Kidney epithelial cell (primary cell): ENCODE data around the gene ZBTB43. TPM values are rescaled to one million over a fixed set of nuclear protein-coding genes. Genes with fewer than 3 reads are reported as not detected.
A peak's percentile ranks its signal among the peaks of the same experiment; 100 is the strongest.

ENCODE experiments used
- DNase-seq: peaks from one replicate; pipeline ENCODE4 v3.0.0-alpha.2; 2010; ENCODE audit warnings: low read depth
- H3K27me3 ChIP-seq: 2 replicates; pipeline ENCODE4 v1.6.0; 2011; ENCODE audit warnings: low read length; ENCODE audit not compliant: control insufficient read depth, insufficient read depth
- H3K36me3 ChIP-seq: 2 replicates; pipeline ENCODE4 v1.5.1; 2011; ENCODE audit warnings: low read length; ENCODE audit not compliant: control insufficient read depth, insufficient read depth
- H3K4me3 ChIP-seq: 2 replicates; pipeline ENCODE4 v1.5.1; 2011; ENCODE audit warnings: low read depth, mild to moderate bottlenecking, control low read depth, low read length
- total RNA-seq: library from RNA; depleted of rRNA; stranded (reverse); fragments of >200 nt; gene quantifications from 2 replicates; pipeline ENCODE4 v1.2.3, GENCODE V29; 2015
- TF ChIP-seq, protein P1 (sequence below): IDR thresholded peaks from 2 replicates; pipeline ENCODE4 v1.5.1; 2011; ENCODE audit warnings: mild to moderate bottlenecking, moderate library complexity, low read length, control low read depth, inconsistent platforms; ENCODE audit not compliant: insufficient read depth, poor library complexity, severe bottlenecking

Gene ZBTB43
- total RNA-seq, 1 donor from 2014 or later, result 11.8 TPM

- TF ChIP-seq, protein P1, sequence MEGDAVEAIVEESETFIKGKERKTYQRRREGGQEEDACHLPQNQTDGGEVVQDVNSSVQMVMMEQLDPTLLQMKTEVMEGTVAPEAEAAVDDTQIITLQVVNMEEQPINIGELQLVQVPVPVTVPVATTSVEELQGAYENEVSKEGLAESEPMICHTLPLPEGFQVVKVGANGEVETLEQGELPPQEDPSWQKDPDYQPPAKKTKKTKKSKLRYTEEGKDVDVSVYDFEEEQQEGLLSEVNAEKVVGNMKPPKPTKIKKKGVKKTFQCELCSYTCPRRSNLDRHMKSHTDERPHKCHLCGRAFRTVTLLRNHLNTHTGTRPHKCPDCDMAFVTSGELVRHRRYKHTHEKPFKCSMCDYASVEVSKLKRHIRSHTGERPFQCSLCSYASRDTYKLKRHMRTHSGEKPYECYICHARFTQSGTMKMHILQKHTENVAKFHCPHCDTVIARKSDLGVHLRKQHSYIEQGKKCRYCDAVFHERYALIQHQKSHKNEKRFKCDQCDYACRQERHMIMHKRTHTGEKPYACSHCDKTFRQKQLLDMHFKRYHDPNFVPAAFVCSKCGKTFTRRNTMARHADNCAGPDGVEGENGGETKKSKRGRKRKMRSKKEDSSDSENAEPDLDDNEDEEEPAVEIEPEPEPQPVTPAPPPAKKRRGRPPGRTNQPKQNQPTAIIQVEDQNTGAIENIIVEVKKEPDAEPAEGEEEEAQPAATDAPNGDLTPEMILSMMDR, result peak; percentile 97
- no peak for DNase-seq
- Histone ChIP-seq H3K36me3 (no peaks in the 10 kb centered on the region), H3K4me3 (peak within 1 kb of the TSS; percentile 80), H3K27me3 (peaks cover 2% of the 10 kb centered on the region)
Observed at GRCh38 chr9:126860077-126860756, 55.4 kb downstream of the ZBTB43 start, which contains the start of gene ZBTB34. TSS of gene ZBTB34 (plus strand) at chr9:126860639. CDS start at chr9:126879400, 18,761 bp downstream.

- no peak for DNase-seq
- peak overlapping the region; percentile 80 for H3K4me3 ChIP-seq
- H3K36me3 ChIP-seq, result no peaks in the 10 kb centered on the region
- TF ChIP-seq, protein P1, result no peak
- H3K27me3 ChIP-seq, result peaks cover 2% of the 10 kb centered on the region
Observed at GRCh38 chr9:126860757-126861466, 56.1 kb downstream of the ZBTB43 start.

DNA sequence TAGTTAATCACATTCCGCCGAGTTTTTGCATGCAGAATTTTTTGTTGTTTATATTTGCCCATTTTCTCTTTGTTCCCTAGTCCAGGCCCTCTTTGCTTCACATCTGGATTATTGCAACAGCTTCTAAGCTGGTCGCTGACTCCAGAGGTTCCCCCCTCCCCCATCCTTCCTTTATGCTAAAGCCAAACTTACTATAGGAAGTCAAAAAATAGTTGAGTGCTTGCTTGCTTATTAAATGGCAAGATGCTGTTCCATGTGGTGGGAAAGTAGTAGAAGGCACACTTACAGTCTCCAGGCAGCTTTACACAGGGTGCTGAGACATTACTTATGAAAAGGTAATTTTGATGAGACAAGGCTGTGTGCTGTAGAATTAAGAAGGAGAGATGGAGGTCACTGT lies 56.9 kb downstream of the ZBTB43 start:
- Histone ChIP-seq H3K4me3 (peak overlapping the region; percentile 80), H3K27me3 (peaks cover 2% of the 10 kb centered on the region), H3K36me3 (peaks cover 1% of the 10 kb centered on the region)
- no peak for DNase-seq
- TF ChIP-seq, protein P1, result no peak

- DNase-seq, result no peak
- peaks cover 1% of the 10 kb centered on the region for H3K36me3 ChIP-seq
- TF ChIP-seq, protein P1, result no peak
Observed at GRCh38 chr9:126862104-126862761, 57.4 kb downstream of the ZBTB43 start.

DNA sequence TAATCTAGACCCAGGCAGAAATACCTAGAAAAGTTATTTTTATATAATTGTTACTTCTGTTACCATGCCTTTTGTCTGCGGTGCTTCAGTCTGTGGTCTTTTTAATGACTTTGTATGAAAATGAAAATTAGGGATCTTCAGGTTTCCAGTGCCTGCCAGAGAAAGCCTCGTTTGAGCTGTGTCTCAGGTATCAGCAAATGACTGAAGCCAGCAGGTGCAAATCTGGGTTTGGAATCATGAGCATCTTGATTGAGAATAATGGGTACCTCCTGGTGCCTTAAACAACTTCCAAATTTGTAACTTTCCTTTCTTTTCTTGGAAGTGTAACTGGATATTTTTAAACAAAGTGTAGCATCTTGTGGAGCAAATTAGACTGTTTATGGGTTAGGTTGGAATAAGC lies 59.9 kb downstream of the ZBTB43 start:
- no peak overlapping the region for H3K4me3 ChIP-seq
- H3K27me3 ChIP-seq, result no peaks in the 10 kb centered on the region
- DNase-seq, result no peak
- TF ChIP-seq, protein P1, result no peak
- peaks cover 1% of the 10 kb centered on the region for H3K36me3 ChIP-seq

More at GRCh38 chr9:126862104-126862761, 57.4 kb downstream of the ZBTB43 start:
- H3K4me3 ChIP-seq, result peak overlapping the region; percentile 80
- peaks cover 2% of the 10 kb centered on the region for H3K27me3 ChIP-seq
